ENCODE results near the gene ARMC5.

The ARMC5 gene

GRCh38 chr16:31458844-31459686, at the start of gene ARMC5:
Gene ARMC5 (plus strand): TSS chr16:31459501. CDS start chr16:31459525, 24 bp downstream.
- H3K4me2 ChIP-seq (ENCODE audit: low read length), result peak within 1 kb of the TSS; percentile 95
- H3K9me2 ChIP-seq (replicated peaks; ENCODE audit: control insufficient read depth, low read length), result no peaks in the 10 kb centered on the region
- H3K79me2 ChIP-seq (ENCODE audit: control insufficient read depth, low read length), result peaks cover 42% of the 10 kb centered on the region
- H3K27ac ChIP-seq (ENCODE audit: low read depth, low read length), result peak within 1 kb of the TSS; percentile 81
- H3K9me3 ChIP-seq (ENCODE audit: control insufficient read depth, insufficient read depth, low read length), result no peaks in the 10 kb centered on the region
- peaks cover 32% of the 10 kb centered on the region for H3K4me1 ChIP-seq (ENCODE audit: control insufficient read depth, low read length)
- H3K4me3 ChIP-seq (ENCODE audit: low read length), result peak within 1 kb of the TSS; percentile 89
- H3K36me3 ChIP-seq (ENCODE audit: control insufficient read depth, low read length), result peaks cover 20% of the 10 kb centered on the region
- H4K20me1 ChIP-seq (ENCODE audit: control insufficient read depth, insufficient read depth, low read depth, low read length), result peaks cover 28% of the 10 kb centered on the region
- H3F3A ChIP-seq (ENCODE audit: control insufficient read depth, insufficient read depth), result no peaks in the 10 kb centered on the region
- no peaks in the 10 kb centered on the region; the same call in 1 of the 2 replicates for H3K27me3 ChIP-seq (ENCODE audit: control insufficient read depth, low read length)
- TF ChIP-seq EZH2phosphoT487 (IDR thresholded peaks at IDR 0.05; ENCODE audit: borderline replicate concordance, low read length), result no peak
- peak; percentile 74 for TF ChIP-seq CTCF (IDR thresholded peaks at IDR 0.05; ENCODE audit: low read depth, low read length, poor library complexity, severe bottlenecking)

- Histone ChIP-seq H3K9me3 (ENCODE audit: control insufficient read depth, insufficient read depth, low read length) (no peaks in the 10 kb centered on the region), H3K36me3 (ENCODE audit: control insufficient read depth, low read length) (no peaks in the 10 kb centered on the region), H3K4me1 (ENCODE audit: control insufficient read depth, low read length) (no peaks in the 10 kb centered on the region; the same call in 1 of the 2 replicates), H3K79me2 (ENCODE audit: control insufficient read depth, low read length) (no peaks in the 10 kb centered on the region), H4K20me1 (ENCODE audit: control insufficient read depth, insufficient read depth, low read depth, low read length) (no peaks in the 10 kb centered on the region), H3K9me2 (replicated peaks; ENCODE audit: control insufficient read depth, low read length) (no peaks in the 10 kb centered on the region), H3K27ac (ENCODE audit: low read depth, low read length) (no peak overlapping the region), H3F3A (ENCODE audit: control insufficient read depth, insufficient read depth) (no peaks in the 10 kb centered on the region), H3K27me3 (ENCODE audit: control insufficient read depth, low read length) (no peaks in the 10 kb centered on the region), H3K4me2 (ENCODE audit: low read length) (no peak overlapping the region), H3K4me3 (ENCODE audit: low read length) (no peak overlapping the region)
- TF ChIP-seq EZH2phosphoT487 (IDR thresholded peaks at IDR 0.05; ENCODE audit: borderline replicate concordance, low read length), result no peak
Measured at GRCh38 chr16:31410082-31410481, 49.2 kb upstream of the ARMC5 start.

- H3K36me3 ChIP-seq (ENCODE audit: control insufficient read depth, low read length), result no peaks in the 10 kb centered on the region
- no peaks in the 10 kb centered on the region for H4K20me1 ChIP-seq (ENCODE audit: control insufficient read depth, insufficient read depth, low read depth, low read length)
- no peaks in the 10 kb centered on the region for H3K9me3 ChIP-seq (ENCODE audit: control insufficient read depth, insufficient read depth, low read length)
- H3F3A ChIP-seq (ENCODE audit: control insufficient read depth, insufficient read depth), result no peaks in the 10 kb centered on the region
- TF ChIP-seq CTCF (IDR thresholded peaks at IDR 0.05; ENCODE audit: low read depth, low read length, poor library complexity, severe bottlenecking) (no peak), EZH2phosphoT487 (IDR thresholded peaks at IDR 0.05; ENCODE audit: borderline replicate concordance, low read length) (no peak)
- H3K79me2 ChIP-seq (ENCODE audit: control insufficient read depth, low read length), result no peaks in the 10 kb centered on the region
- H3K9me2 ChIP-seq (replicated peaks; ENCODE audit: control insufficient read depth, low read length), result no peaks in the 10 kb centered on the region
- H3K27me3 ChIP-seq (ENCODE audit: control insufficient read depth, low read length), result no peaks in the 10 kb centered on the region
- H3K27ac ChIP-seq (ENCODE audit: low read depth, low read length), result no peak overlapping the region
- no peak overlapping the region for H3K4me3 ChIP-seq (ENCODE audit: low read length)
- H3K4me1 ChIP-seq (ENCODE audit: control insufficient read depth, low read length), result no peaks in the 10 kb centered on the region; the same call in 1 of the 2 replicates
- no peak overlapping the region for H3K4me2 ChIP-seq (ENCODE audit: low read length)
Measured at GRCh38 chr16:31411024-31411844, 48.1 kb upstream of the ARMC5 start.
